Measurements from ENCODE around the gene ARHGAP8. TPM values are rescaled to one million over a fixed set of nuclear protein-coding genes. Genes with fewer than 3 reads are reported as not detected.

Gene ARHGAP8
- total and polyA plus RNA-seq, 10 of the 15 experiments (the other 5 are each of a cell fraction or from before 2014, with no cell fraction given) = 0.33 TPM; not detected in 9

DNA sequence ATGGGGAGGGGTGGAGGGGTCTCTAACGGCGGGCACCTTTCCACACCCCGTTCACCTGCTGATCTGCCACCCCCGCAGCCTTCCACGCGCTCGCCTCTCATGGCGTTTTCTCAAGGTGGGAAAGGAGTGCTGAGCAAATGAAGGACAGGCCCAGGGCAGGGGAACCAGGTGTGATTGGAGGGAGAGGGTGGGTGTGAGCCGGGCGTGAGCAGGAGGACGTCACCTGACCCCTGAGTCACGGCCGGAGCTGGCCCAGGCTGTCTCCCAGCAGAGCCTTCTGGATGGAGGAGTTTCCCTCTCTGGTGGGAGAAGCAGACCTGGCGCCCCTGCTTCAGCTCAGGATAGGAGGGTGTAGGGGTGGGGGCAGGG, 14.0 kb upstream of the ARHGAP8 start:
- 63% methylated on average over 14 of the region's 14 CpGs for WGBS (ENCODE audit: insufficient coverage, insufficient replicate concordance, low lambda C conversion rate, missing lambda C conversion rate)
- no peak for TF ChIP-seq NFIC (IDR thresholded peaks at IDR 0.05; ENCODE audit: low read depth, low read length)
- TF ChIP-seq ZNF384 (IDR thresholded peaks at IDR 0.05; ENCODE audit: borderline replicate concordance, low read depth, low read length) = no peak
- TF ChIP-seq POLR2A (IDR thresholded peaks at IDR 0.05; ENCODE audit: low read depth, low read length) = no peak
- TF ChIP-seq MYB (IDR thresholded peaks at IDR 0.05; ENCODE audit: borderline replicate concordance, low read depth, low read length) = no peak
- TF ChIP-seq NR2C2 (IDR thresholded peaks at IDR 0.05; ENCODE audit: borderline replicate concordance, control insufficient read depth, insufficient read length, low read depth) = no peak
- TF ChIP-seq SP1 (IDR thresholded peaks at IDR 0.05; ENCODE audit: low read depth, low read length) = no peak
- TF ChIP-seq IKZF1 (conservative IDR thresholded peaks at IDR 0.05) = no peak
- TF ChIP-seq SUZ12 (IDR thresholded peaks at IDR 0.05; ENCODE audit: unreplicated experiment) = no peak
- TF ChIP-seq, protein P1, sequence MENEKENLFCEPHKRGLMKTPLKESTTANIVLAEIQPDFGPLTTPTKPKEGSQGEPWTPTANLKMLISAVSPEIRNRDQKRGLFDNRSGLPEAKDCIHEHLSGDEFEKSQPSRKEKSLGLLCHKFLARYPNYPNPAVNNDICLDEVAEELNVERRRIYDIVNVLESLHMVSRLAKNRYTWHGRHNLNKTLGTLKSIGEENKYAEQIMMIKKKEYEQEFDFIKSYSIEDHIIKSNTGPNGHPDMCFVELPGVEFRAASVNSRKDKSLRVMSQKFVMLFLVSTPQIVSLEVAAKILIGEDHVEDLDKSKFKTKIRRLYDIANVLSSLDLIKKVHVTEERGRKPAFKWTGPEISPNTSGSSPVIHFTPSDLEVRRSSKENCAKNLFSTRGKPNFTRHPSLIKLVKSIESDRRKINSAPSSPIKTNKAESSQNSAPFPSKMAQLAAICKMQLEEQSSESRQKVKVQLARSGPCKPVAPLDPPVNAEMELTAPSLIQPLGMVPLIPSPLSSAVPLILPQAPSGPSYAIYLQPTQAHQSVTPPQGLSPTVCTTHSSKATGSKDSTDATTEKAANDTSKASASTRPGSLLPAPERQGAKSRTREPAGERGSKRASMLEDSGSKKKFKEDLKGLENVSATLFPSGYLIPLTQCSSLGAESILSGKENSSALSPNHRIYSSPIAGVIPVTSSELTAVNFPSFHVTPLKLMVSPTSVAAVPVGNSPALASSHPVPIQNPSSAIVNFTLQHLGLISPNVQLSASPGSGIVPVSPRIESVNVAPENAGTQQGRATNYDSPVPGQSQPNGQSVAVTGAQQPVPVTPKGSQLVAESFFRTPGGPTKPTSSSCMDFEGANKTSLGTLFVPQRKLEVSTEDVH (IDR thresholded peaks at IDR 0.05; ENCODE audit: low read depth, partially characterized antibody) = no peak
- TF ChIP-seq, protein P2, sequence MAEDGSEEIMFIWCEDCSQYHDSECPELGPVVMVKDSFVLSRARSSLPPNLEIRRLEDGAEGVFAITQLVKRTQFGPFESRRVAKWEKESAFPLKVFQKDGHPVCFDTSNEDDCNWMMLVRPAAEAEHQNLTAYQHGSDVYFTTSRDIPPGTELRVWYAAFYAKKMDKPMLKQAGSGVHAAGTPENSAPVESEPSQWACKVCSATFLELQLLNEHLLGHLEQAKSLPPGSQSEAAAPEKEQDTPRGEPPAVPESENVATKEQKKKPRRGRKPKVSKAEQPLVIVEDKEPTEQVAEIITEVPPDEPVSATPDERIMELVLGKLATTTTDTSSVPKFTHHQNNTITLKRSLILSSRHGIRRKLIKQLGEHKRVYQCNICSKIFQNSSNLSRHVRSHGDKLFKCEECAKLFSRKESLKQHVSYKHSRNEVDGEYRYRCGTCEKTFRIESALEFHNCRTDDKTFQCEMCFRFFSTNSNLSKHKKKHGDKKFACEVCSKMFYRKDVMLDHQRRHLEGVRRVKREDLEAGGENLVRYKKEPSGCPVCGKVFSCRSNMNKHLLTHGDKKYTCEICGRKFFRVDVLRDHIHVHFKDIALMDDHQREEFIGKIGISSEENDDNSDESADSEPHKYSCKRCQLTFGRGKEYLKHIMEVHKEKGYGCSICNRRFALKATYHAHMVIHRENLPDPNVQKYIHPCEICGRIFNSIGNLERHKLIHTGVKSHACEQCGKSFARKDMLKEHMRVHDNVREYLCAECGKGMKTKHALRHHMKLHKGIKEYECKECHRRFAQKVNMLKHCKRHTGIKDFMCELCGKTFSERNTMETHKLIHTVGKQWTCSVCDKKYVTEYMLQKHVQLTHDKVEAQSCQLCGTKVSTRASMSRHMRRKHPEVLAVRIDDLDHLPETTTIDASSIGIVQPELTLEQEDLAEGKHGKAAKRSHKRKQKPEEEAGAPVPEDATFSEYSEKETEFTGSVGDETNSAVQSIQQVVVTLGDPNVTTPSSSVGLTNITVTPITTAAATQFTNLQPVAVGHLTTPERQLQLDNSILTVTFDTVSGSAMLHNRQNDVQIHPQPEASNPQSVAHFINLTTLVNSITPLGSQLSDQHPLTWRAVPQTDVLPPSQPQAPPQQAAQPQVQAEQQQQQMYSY (CRISPR knock-in tag; IDR thresholded peaks at IDR 0.05) = no peak
- no peak for TF ChIP-seq GATAD2B (conservative IDR thresholded peaks at IDR 0.05; ENCODE audit: low read depth)
- no peak for TF ChIP-seq LARP7 (IDR thresholded peaks at IDR 0.05)
- TF ChIP-seq, protein P3, sequence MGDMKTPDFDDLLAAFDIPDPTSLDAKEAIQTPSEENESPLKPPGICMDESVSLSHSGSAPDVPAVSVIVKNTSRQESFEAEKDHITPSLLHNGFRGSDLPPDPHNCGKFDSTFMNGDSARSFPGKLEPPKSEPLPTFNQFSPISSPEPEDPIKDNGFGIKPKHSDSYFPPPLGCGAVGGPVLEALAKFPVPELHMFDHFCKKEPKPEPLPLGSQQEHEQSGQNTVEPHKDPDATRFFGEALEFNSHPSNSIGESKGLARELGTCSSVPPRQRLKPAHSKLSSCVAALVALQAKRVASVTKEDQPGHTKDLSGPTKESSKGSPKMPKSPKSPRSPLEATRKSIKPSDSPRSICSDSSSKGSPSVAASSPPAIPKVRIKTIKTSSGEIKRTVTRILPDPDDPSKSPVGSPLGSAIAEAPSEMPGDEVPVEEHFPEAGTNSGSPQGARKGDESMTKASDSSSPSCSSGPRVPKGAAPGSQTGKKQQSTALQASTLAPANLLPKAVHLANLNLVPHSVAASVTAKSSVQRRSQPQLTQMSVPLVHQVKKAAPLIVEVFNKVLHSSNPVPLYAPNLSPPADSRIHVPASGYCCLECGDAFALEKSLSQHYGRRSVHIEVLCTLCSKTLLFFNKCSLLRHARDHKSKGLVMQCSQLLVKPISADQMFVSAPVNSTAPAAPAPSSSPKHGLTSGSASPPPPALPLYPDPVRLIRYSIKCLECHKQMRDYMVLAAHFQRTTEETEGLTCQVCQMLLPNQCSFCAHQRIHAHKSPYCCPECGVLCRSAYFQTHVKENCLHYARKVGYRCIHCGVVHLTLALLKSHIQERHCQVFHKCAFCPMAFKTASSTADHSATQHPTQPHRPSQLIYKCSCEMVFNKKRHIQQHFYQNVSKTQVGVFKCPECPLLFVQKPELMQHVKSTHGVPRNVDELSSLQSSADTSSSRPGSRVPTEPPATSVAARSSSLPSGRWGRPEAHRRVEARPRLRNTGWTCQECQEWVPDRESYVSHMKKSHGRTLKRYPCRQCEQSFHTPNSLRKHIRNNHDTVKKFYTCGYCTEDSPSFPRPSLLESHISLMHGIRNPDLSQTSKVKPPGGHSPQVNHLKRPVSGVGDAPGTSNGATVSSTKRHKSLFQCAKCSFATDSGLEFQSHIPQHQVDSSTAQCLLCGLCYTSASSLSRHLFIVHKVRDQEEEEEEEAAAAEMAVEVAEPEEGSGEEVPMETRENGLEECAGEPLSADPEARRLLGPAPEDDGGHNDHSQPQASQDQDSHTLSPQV (IDR thresholded peaks at IDR 0.05) = no peak
- no peak for TF ChIP-seq RFX5 (IDR thresholded peaks at IDR 0.05; ENCODE audit: low read depth, low read length)
- no peak for TF ChIP-seq ZNF24 (IDR thresholded peaks at IDR 0.05)
- no peak for TF ChIP-seq ZBED1 (IDR thresholded peaks at IDR 0.05; ENCODE audit: borderline replicate concordance)
- TF ChIP-seq SIX5 (IDR thresholded peaks at IDR 0.05; ENCODE audit: low read depth, low read length, severe bottlenecking) = no peak

More for the DNA sequence above, 14.0 kb upstream of the ARHGAP8 start:
- in situ Hi-C loops (cut with MboI) (loop anchor here (5.0 kb wide), 1 partner anchor 41 kb away; no protein-coding TSS in a partner anchor), intact Hi-C loops (cut with micrococcal nuclease; ENCODE audit: unreplicated experiment) (no loop called here)
- H3K27ac ChIP-seq (ENCODE audit: control insufficient read depth, insufficient read depth) = no peak overlapping the region
- no peak overlapping the region for H3K4me3 ChIP-seq
- SMC1A ChIA-PET (ENCODE audit: uncharacterized antibody, unreplicated experiment) = no interaction called here
- no TSS peak for BruUV-seq (replicated peaks)
- CTCF ChIA-PET = no interaction called here
- no peaks in the 10 kb centered on the region for H3K4me1 ChIP-seq (ENCODE audit: control insufficient read depth, insufficient read depth, low read length)
- no peaks in the 10 kb centered on the region for H3K27me3 ChIP-seq (replicated peaks in 1 of 2; ENCODE audit: control insufficient read depth in 2 of 2, insufficient read depth in 2 of 2, low read length in 1 of 2)
- H4K20me1 ChIP-seq (ENCODE audit: control insufficient read depth, insufficient read depth) = no peaks in the 10 kb centered on the region
- POLR2A ChIA-PET = no interaction called here
- H3K4me2 ChIP-seq (ENCODE audit: control insufficient read depth, insufficient read depth) = no peak overlapping the region
- no peak overlapping the region for H3K9ac ChIP-seq (ENCODE audit: control insufficient read depth, insufficient read depth, low read length)
- FAIRE-seq (no peak), ATAC-seq (no peak), DNase-seq (ENCODE audit: low read depth, low spot score) (no peak)
- H3K79me2 ChIP-seq (ENCODE audit: control insufficient read depth, insufficient read depth, low read length) = no peaks in the 10 kb centered on the region
- no peaks in the 10 kb centered on the region for H3K9me3 ChIP-seq (replicated peaks; ENCODE audit: control insufficient read depth, insufficient read depth, low read length)
- RAD21 ChIA-PET (ENCODE audit: unreplicated experiment) = no interaction called here
- no peak overlapping the region for H2AFZ ChIP-seq (ENCODE audit: control insufficient read depth, low read depth, low read length)
- H3K36me3 ChIP-seq (ENCODE audit: control insufficient read depth in 2 of 2, insufficient read depth in 2 of 2, low read length in 1 of 2) = no peaks in the 10 kb centered on the region

Measured in GM12878 (cell line).